NCI-H2227 treated with DMSO at 0.1 percent for 48 hours (cell line): ENCODE data around the gene CPXM1.
"Not testable (repeated sequence)": the region's sequence is repeated elsewhere in the genome, so short reads cannot be mapped to it uniquely, and the experiment has no call there.

Experiments
- DNase-seq: peaks from one replicate; lab custom pipeline; 2025; lab: John Stamatoyannopoulos, UW

CPXM1 gene

DNA sequence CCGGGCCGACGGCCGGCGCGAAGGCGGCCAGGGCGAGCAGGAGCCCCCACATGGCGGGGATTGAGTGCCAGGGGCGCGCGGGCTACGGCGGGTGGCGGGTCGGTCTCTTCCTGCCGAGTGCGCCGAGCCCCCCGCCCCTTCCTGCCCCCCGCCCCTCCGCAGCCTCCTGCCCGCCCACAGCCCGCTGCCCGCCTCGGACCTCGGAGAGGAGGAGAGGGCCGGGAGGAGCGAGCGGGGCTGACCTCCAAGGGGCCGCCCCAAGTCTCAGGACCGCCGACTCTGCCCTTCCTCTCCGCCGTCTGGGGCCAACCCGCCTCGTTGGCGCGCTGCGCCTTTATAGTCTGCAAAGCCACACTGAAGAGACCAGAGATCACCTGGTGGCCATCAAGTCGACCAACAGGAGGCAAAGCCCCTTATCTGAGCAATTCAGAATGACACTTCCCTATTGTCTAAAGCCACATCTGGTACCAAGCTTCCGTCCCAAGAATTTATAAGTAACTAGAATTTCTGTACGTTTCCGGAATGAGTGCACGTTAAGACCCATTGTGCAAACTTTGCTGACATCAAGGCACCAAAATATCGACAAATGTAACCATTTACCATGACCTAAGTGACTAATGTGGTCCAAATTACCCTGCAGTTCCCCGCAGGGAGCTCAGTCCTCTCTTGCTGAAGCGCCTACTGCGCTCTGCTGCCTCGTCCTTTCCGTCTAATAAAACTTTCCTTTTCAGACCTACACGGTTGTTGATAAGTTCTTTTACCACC is at the start of gene CPXM1:
TSS of gene CPXM1 (minus strand) at position 107 of the 765 bp plus-strand sequence. CDS start at position 52, 55 bp downstream.
- peak; percentile 62 for DNase-seq

DNA sequence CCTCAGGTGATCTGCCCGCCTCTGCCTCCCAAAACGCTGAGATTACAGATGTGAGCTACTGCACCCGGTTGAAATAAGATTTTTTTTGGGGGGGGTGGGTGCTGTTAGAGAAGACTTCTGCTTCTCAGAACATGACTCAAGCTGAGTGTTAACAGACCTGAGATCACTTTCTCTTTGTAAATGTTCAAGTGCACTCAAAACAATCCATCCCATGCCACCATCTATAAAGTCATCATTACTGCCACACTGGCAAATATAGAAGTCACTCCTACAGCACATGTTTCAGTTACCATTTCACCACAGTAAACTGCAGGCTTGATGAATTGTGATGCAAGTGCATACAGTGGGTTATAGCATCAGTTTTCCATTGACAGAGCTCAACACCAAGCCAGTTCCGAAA is 49.1 kb upstream of the CPXM1 start:
- DNase-seq: no peak

DNA sequence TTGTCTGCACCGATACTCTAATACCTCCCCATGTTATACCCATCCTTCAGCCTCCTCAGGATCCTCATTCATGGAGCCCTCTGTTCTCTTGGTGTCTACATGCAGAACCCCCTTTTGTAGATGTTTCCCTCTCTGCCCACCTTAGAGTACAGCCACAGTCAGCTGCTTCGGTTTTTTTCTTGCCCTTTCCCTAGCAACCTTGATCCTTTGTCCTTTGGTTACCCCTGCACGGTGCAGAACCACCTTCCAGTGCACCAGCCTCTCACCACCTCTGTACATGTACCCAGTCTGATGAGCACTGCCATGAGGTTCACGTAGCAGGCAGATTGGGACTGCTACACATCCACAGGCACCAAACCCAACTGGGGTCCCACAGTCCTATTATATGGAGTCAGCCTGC is 47.4 kb upstream of the CPXM1 start:
- DNase-seq: no peak

DNA sequence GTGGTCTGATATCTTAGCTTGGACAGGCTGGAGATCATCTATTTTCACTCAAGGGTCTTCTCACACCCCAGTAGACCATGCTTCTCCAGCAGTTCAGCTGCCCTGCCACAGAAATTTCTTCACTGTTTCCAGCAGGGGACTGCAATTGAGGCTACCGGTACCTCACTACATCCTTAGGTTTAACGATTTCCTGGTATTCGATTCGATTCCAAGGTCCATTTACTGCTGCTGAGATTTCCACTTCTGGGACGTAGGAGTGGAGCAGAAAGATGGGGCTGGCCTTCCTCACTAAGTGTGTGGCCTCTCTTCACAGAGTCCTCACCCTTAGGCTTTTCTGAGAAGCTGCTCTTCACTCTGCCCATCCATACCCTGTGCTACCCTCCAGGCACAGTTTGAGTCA is 46.3 kb upstream of the CPXM1 start:
- no peak for DNase-seq

DNA sequence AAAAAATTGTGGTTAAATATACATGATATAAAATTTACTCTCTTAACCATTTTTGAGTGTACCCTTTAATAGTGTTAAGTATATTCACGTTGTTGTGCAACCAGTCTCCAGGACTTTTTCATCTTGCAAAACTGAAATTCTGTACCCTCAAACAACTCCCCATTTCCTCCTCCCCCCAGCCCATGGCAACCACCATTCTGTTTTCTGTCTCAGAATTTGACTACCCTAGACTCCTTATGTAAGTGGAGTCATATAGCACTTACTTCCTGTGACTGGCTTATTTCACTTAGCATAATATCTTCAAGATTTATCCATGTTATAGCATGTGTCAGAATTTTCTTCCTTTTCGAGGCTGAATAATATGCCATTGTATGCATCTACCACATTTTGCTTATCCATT is 45.2 kb upstream of the CPXM1 start:
- DNase-seq: no peak

DNA sequence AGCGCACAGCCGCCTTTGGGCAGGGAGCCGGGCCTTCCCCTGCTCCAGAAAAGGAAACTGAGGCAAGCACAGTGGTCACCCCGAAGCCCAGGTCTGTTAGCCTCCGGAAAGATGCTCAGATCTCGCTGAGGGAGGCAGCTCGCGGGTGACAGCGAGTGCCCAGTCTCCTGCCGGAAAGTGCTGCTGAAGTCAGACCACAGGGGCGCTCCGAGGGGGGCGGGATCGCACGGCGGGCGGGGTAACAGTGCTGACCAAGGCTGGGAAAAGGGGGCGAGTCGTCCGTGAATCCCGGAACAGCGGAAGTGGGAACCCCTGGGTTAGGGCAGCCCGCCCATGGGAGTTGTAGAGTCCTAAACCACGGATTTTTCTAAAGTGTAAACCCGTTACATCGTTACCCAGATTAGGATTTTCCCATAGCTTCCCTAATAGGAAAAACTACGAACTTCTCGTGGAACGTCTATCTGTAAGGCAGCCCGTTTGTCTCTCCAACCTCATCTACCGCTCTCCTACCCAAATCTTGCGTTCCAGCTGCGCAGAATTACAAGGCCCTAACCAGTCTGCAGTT is 40.6 kb upstream of the CPXM1 start:
- peak; percentile 36 for DNase-seq

DNA sequence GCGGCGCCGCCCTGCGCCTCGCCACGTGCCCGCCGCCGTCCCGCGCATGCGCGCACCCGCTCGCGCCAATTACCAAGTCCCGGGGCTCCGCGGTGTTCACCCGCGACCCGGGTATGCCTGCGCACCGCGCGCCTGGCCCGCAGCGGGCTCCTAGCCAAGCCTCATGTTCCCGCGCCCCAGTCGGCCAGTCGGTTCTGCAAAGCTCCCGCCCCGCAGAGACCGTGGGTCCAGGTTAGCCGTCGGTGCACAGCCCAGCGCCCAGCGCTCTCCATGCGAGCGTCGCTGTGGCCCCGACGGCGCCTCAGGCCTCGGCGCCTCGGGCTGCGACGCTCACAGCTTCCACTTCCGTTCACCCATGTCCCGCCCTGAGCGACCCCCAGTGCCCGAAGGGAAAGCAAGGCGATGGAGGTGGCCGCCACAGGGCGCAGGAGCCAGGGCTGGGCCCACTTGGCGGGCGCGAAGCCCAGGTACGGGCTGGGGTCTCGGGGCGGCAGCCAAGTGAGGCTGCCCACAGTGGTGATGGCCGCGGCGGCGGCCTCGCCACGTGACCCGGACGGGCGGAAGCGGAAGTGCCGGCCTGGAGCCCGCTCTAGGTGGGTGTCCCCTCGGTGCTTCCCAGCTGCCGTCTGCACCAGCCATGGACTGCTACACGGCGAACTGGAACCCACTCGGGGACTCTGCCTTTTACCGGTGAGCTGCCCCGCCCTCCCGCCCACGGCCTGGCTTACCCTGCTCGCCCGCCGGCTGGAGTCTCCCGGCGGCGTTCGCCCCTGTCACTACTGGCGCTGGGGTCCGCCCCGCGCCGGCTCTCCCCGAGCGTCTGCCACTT is 39.9 kb upstream of the CPXM1 start, which contains the start of the genes PCED1A and VPS16:
TSS of gene PCED1A (minus strand) at position 518 of the 829 bp plus-strand sequence. CDS start 743 bp downstream, outside the sequence.
TSS of gene VPS16 (plus strand) at position 608 of the 829 bp plus-strand sequence. CDS start at position 638, 30 bp downstream.
- peak; percentile 84 for DNase-seq

DNA sequence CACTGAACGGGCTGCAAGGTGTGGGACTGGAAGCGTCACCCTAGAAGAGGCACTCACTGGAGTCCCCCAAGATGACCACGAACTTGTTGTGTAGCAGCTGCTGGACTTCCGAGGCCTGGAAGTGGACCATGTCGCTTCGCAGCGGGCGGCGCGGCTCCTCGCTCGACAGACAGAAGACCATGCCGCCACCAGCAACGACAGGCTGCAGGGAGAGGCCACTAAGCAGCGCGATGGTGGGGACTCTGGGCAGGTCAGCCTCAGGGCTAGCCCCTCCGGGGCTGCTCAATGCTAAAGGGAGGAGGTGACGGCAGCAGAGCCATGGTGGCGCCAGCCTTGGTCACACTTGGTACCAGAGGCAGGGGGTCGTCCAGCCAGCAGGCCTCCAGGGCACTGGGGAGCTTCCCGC is 39.3 kb upstream of the CPXM1 start:
- DNase-seq: no peak

DNA sequence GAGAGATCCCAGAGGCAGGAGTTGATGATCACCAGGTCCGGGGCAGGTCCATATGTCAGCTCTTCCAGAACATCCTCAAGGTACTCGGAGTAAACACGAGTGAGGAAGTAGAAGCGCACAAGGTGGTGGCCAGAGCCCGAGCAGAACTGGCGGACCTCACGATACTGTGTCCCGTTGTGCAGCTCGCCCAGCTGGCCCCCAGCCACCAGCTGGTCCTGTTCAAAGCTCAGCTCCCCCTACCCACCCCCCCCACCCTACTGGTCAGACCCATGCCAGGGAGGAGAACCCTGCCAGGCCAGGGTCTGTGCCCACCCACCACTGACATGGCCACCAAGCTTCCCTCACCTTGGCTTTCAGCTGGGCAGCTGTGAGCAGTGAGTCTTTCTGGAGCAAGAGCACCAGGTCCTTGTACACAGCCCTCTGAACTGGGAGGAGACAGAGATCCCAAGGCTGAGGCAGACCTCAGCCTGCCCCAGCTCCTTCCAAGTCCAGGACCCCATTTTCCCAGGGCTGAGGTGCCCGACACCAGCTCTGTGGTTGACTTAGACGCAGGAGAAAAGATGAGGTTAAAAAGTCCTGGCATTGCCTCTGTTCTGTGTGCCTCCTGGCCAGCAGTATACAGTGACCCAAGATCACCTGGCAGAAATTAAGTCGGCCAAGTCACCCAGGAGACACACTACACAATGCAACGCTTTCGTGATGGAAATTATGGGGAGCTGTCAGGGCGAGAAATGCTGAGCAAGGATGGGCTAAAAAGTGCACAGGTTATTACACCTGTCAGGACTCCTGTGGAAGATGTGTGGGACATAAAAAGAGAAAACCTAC is 38.6 kb upstream of the CPXM1 start:
- DNase-seq: no peak

DNA sequence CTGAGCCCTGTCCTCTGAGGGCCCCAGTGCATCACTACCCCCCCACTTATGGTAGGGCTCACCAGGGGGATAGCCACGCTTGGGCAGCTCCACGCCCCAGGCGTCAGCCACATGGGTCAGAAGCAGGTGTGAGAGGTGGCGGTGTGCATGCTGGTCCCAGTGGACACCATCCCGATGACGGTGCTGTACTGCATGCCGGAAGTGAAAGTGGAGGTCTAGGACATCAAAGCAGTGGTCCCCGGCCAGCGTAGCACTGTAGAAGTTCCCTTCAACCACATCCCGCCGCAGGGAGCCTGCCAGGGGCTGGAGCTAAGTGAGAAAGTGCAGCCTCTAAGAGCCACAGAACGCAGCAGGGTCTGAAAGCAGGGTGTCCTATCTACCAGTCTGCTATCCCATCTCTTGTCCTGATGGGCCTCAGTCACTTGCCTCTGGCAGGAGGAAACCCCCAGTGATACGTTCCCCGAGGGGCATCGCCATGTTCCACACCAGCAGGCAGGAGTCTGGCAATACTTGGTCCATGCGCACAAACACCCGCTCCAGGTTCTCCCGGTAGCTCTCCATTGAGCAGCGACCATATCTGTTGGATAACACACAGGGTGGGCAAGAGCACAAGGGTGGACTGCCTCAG is 37.9 kb upstream of the CPXM1 start:
- DNase-seq: no peak

DNA sequence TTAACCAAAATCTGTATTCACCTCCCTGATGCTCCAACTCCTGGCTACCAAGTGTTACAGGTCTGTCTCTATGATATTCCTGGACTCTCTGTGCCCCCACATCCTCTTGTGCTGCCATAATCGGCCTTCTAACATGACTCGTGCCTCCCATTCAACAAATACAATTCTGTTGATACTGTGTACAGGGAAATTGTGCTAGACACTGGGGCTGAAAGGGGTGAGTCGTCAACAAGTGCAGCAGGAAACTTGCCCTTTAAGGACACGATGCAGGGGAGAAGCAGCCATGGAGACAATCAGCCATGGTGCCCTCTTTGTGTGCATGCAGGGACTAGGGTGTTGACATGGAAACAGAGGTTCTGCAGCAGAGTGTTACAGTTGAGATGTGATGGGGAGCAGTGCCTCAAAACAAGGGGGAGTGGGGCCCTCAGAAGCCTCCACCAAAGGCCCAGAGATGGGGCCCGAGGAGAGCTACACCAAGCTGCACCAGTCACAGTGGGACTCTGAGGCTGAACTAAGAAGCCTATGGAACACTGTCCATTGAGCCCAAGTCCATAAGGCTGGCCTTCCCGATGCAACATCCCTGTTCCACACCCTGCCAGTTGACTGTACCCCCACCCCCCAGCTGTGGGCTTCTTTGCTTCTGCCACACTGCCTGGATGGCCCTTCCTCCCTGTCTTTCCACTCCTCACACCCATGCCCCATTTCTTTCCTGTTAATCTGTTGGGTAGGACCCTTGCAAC is 37.0 kb upstream of the CPXM1 start:
- no peak for DNase-seq

DNA sequence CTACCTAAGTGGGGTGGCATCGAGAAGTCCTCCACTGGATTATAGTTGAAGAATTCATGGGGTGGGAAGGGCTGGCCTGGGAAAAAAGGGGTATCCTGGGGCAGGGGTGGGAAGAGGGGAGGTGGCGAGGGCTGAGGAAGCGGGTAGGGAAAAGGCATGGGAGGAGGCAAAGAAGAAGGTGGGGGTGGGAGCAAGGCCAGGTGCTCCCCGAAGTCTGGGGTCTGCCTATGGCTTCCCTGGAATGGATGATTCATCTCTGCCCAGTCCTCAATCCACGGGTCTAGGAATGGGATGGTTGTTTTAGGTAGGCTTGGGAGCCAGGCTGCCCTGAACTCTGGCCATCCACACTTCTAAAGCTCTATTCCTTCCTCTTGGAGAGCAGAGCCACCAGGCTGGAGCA is 35.6 kb upstream of the CPXM1 start:
- no peak for DNase-seq

DNA sequence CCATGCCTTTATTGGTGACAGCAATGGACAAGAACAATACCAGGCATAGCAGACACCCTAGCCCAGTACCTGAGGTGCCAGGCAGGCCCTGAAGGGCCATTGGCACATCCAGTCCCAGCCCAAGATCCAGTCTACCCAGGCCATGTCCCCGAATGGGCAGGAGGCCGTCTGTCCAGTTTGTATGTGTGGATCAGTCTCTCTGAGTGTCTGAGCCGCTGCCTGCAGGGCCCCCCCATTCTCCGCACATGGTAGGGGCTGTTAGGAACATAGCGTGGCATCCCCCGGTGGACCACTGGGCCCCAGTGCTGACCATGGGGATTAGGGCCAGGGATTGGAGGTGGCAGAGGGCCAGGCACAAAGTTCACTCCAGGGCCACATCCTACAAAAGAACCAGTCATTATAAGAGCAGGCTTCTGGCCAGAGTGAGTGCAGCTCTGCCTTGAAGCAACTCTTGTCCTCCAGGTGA is 34.9 kb upstream of the CPXM1 start:
- DNase-seq: no peak

DNA sequence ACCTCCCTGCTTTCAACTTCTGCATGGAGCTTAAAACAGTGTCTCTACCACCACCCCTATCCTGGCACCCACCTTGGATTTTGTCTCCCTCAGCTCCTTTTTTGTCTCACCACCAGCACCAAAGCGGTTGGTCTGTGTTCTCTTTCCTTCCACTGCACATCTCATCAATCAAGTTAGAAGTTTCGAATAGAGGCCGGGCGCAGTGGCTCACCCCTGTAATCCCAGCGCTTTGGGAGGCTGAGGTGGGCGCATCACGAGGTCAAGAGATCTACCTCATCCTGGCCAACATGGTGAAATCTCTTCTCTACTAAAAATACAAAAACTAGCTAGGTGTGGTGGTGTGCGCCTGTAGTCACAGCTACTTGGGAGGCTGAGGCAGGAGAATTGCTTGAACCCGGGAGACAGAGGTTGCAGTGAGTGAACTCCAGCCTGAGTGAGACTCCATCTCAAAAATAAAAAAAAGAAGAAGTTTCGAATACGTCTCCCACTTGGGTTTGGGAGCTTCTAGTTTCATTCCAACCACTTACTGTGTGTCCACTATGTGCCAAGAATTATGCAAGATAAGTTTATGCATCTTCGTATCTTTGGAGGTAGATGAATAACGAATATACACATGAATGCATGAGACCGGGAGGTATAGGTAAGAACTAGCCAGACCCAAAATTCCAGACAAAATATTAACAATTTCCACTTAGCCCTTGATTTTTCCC is 34.1 kb upstream of the CPXM1 start:
- DNase-seq: no peak

DNA sequence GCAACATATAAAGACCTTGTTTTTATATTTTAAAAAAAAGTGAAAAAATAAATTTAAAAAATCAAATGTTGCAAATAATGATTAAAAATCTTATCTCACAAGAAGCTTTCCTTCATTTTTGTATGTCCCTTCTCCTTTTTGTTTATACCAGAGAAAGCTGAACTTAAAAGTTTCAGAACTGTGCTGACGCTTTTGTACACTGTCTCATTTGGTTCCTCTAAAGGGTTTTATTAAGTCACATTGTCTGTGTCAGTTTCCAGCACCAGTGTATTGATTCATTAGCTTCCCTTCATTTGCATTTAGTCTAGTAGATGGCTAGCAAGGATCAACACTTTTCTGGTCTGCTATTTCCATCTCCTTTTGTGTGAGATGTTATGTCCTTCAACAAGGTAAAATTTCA is 33.3 kb upstream of the CPXM1 start:
- no peak for DNase-seq

DNA sequence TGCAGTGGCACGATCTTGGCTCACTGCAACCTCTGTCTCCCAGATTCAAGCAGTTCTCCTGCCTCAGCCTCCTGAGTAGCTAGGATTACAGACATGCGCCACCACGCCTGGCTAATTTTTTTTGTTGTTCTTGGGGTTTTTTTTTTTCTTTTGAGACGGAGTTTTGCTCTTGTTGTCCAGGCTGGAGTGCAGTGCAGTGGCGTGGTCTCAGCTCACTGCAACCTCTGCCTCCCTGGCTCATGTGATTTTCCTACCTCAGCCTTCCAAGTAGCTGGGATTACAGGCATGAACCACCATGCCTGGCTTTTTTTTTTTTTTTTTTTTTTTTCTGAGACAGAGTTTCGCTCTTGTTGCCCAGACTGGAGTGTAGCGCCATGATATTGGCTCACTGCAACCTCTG is 30.8 kb upstream of the CPXM1 start:
- DNase-seq: not testable (repeated sequence)

DNA sequence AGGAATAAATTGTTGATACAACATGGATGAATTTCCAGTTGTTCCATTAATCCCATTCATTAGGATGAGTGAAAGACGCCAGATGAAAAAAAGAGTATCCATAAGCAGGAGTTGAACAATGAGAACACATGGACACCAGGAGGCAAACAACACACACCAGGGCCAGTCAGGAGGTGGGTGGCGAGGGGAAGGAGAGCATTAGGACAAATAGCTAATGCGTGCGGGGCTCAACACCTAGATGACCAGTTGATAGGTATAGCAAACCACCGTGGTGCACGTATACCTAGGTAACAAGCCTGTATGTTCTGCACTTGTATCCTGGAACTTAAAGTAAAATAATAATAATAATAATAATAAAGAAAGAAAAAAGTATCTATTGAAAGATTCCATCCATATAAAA is 28.9 kb upstream of the CPXM1 start:
- no peak for DNase-seq

DNA sequence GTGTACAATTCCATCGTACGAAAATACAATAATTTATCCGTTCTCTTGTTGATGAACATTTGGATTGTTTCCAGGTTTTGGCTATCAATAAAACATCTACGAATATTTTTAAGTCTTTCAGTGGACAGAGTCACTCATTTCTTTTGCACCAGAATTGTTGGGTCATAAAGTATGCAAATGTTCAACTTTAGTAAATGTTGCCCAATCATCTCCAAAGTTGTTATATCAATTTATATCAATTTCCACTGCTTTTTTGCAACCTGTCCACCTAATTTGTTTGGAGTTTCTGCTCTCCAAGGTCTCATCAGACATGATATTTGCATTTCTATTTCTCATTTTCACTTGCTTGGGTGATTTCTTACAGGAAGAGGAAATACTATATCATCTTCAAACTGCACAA is 26.2 kb upstream of the CPXM1 start:
- no peak for DNase-seq

DNA sequence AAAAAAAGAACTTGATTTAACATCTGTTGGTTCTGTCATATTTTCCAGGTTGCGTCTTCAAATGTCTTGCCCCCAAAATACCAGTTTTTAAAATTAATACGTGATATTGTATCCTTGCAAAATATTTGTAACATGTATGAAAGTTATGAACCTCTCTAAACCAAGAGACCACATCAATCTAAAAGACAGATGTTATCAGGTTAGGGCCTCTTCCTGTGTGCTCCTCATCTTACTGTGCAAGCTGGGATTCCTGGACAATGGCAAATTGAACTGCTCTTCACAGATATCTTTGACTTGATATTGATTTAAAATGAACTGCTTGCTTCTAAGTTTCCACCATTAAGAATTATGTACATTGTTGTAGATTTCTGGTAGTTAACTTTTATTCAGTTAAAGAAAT is 25.3 kb upstream of the CPXM1 start:
- no peak for DNase-seq

DNA sequence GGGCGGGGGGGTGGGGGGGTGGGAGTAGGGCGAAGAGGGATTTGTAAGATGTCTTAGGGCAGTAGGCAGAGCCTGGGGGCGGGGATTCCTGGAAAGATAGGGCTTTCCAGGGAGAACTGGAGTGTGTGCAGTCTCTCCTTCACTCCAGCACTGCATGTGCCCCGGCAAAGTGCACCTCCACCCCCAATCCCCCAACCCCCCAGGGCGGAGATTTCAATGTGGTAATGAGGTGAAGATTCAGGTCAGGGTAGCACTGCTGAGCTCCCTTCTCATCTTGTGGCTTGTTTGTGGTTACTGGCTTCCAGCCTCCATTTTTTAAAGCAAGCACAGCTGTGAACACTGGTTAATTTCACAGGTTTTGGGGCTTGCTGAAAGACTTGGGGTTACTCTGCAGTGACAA is 21.6 kb upstream of the CPXM1 start:
- no peak for DNase-seq
